Stimulated activated CD4-positive, alpha-beta T cell treated with anti-CD3 and anti-CD28 coated beads, Interleukin-2, amount 100 ng/mL, for 24 hours (primary cell): ENCODE results near the gene CPNE9.

ENCODE experiments used
- DNase-seq, 2 donors: peaks; one replicate each; pipeline ENCODE4 v3.0.0-alpha.2; 2020

Gene CPNE9, protein sequence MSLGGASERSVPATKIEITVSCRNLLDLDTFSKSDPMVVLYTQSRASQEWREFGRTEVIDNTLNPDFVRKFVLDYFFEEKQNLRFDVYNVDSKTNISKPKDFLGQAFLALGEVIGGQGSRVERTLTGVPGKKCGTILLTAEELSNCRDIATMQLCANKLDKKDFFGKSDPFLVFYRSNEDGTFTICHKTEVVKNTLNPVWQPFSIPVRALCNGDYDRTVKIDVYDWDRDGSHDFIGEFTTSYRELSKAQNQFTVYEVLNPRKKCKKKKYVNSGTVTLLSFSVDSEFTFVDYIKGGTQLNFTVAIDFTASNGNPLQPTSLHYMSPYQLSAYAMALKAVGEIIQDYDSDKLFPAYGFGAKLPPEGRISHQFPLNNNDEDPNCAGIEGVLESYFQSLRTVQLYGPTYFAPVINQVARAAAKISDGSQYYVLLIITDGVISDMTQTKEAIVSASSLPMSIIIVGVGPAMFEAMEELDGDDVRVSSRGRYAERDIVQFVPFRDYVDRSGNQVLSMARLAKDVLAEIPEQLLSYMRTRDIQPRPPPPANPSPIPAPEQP

DNA sequence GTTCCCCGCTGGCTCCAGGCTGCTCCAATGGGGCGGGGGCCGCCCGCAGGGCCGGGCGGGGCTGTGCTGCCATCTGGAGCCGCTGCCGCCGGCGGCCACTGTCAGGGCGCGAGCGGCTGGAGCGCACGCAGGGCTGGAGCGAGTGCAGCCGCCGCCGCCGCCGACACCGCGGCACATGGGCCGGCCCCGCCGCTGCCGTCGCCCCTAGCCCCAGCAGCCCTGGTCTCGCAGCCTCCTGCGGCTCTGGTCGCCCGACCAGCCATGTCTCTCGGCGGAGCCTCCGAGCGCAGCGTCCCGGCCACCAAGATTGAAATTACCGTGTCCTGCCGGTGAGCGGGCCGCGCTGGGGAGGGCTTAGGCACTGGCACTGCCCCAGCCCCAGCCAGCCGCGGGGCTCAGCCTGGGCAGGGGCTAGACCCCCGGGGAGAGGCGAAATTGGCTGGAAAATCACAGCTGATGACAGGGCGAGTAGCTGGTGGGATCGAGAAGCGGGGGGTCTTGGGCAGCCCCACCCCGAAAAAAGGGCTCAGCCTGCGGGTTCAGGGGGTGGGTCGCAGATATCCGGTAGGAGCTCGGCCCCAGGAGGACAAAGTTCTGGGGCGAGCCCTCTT is at the start of gene CPNE9:
TSS of gene CPNE9 (plus strand) at position 98 of the 611 bp plus-strand sequence. CDS start at position 262, 164 bp downstream.
- DNase-seq, result no peak

DNA sequence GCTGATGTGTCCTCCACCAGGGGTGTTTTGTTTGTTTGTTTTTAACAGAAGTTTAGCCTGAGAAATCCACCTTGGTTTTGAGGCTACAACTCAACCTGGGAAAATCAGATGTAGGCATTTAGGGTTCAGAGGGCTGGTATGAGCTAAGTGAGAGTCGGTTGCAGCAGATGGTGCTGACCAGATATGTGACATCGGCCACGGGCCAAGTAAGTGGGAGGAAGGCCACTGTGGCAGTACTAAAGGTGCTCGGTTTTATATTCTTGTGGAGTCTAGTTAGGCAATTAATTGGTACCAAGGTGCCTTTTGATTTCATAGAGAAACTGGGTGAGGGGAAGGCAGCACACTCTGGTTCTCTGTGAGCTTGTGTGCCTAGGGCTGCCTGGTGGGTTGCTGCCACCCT is 43.8 kb upstream of the CPNE9 start:
- no peak for DNase-seq

GRCh38 chr3:9660972-9661371 is 42.7 kb upstream of the CPNE9 start:
- no peak for DNase-seq

- DNase-seq, result no peak
These were observed 39.4 kb upstream of the CPNE9 start for GRCh38 chr3:9664119-9664751.

DNA sequence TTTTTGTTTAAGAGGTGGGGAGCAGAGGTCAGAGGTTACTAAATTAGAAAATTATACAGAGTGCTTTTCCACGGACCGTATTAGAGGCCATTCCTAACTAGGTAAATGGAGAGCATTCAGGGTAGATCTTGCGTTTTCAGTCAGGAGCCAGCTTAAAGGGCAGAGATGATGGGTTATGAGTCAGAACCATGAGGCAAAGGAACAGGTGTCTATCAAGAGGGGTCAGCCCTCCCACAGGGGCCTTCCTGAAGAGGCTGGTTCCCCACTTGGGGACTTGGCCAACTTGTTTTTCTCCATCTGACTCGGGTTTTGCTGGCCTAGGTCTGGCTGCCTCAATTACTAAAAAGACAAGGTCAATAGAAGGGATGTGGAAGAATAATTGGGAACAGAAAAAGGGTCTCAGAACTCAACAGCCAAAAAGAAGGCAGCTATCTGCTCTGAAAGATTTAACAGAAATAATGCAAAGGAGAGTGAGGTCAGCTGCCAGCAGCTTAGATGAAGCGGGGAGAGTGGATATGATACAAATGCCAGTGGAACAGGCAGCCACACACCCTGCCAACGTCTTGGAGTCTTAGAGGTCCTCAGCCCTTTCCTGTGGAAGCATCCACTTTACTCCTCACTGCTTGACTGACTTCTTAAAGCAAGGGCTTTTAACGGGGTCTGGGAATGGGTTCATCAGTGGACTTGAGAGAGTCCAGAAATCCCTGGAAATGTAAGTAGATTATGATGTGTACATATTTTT is 36.8 kb upstream of the CPNE9 start:
- no peak for DNase-seq

GRCh38 chr3:9669277-9669676 is 34.4 kb upstream of the CPNE9 start:
- no peak for DNase-seq

GRCh38 chr3:9669720-9670432 is 33.8 kb upstream of the CPNE9 start:
- DNase-seq, result no peak

DNA sequence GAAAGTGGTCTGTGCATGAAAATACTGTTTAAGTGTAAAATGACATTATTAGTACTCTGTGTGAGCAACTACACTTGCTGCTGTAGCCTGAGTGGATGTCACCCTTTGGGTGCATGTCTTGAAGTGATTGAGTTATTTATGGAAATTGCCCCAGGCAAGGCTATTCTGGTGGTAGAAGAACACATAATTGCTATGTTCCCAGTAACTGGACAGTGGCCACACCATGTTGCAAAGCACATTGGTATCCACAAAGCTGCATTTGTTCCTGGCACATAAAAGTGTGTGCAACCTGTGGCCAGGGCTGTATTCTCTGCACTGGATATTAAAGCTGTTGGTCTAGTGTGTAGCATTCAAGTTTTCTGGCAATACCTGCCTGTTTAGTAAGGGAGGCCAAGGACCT is 30.6 kb upstream of the CPNE9 start:
- no peak for DNase-seq

DNA sequence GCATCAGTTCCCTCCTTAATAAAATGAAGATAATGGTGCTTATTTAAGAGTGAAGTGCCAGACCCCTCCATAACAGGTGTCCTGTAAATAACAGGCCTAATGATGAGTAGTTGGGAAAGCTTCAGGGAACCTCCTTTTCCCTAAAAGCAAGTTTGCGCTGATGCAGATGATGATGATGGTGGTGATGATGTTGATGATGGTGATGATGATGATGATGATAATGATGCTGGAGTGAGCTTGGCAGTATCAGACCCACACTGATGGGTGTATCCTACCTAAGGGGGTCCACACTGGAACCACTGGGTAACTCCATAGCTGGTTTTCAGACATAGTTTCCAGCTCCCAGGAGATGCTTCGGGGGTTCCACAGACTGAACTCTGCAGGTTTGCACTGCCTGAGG is 29.9 kb upstream of the CPNE9 start:
- DNase-seq, result no peak

- no peak for DNase-seq
These were observed 27.8 kb upstream of the CPNE9 start for GRCh38 chr3:9675736-9676290.

DNA sequence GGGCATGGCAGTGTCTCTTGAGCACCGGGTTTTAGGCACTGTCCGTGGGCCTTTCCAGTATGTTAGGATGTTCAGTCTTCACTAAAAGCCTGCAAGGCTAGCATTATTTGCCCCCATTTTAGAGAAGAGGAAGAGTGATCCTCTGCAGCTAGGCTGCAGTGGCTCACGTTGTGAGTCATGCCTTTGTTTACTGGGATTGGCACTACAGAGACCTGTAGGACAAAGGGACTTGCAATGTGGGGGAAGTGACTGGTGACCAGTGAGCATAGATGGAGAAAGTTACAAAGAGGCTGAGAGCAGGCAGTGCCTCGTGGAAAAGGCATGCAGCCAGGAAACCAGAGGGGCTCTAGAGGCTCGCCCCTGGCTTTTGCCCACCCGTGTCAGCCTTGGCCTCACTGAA is 26.8 kb upstream of the CPNE9 start:
- no peak for DNase-seq

DNA sequence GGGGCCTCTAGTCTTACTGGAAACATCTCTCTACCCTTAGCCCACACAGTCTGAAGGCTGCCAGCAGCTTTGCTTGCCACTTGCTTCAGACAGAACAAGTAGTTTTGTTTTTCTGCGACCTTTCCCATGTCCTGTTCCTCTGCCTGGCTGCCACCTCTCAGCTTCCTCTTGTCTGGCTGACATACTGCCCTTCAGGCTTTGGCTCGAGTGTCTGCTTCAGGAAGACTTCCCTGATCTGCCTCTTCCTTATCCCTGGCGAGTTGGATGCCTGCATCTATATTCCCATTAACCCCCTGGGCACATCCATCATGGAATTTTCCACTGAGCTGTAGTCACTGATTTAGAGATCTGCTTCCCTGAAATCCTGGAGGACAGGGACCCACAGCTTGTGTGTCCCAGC is 25.1 kb upstream of the CPNE9 start:
- no peak for DNase-seq

DNA sequence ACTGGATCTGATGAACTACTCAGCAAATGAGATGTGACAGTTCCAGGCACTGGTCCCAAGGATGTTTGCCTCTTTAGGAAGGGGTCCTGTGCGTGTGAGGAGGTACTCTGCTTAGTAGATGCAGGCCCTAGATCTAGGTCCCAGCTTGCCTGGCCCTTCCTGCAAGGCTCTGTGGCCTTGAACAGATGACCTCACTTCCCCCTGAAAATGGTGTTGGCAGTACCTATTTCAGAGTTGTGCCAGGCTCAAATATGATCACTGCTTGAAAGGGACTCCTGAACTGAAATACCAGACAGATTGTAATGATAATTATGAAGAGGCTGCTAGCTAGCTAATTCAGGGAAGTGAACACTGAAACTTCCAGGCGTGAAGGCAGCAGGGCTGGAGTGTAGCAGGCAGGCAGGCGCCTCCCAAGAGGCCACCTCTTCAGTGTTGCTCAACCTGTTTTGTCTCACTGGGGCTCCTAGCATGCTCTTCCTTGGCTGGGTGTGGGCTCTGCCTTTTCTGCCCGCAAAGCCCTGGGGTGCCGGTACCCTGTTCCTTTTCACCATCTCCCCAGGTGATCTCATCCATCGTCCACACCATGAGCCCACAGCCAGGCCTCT is 24.1 kb upstream of the CPNE9 start:
- no peak for DNase-seq

- no peak for DNase-seq
These were observed 22.5 kb upstream of the CPNE9 start for GRCh38 chr3:9681011-9681722.

- DNase-seq, result no peak
These were observed 21.9 kb upstream of the CPNE9 start for GRCh38 chr3:9681723-9682081.

DNA sequence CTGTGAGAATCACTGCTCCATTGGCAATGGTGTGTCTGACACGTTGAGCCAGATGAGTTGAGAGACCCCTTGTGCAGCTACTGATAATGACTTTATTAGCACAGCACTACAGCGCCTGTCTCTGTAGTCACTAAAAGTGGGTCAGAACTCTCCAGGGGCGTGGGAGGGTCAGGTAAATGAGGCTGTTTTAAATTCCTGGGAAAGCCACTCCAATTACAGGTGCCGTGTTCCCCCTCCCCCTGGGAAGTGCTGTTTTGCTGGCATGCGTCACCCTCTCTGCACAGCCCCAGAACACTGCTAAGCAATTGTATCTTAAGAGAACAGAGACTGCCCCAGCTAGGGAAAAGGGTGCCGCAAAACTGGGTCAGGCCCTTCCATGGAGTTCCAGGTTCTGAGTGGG is 21.5 kb upstream of the CPNE9 start:
- DNase-seq, result no peak

DNA sequence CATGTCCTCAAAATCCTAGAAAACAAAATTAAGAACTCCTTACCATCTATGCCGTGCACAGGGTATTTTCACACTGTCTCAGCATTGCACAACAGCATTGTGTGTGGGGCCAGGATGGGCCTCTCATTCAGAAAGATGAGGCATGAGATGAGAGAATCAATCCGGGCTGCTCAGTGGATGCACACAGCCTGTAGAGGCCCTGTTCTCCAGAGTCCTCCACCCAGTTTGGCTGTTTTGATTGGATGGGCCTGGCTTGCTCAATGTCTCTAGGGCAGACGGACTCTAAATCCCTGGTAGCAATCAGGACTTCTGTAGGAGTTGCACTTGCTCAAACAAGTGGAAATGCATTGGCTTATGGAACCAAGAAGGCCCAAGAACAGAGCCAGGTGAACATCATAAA is 20.2 kb upstream of the CPNE9 start:
- DNase-seq, result no peak

GRCh38 chr3:9685216-9686049 is 18.2 kb upstream of the CPNE9 start:
- no peak for DNase-seq

GRCh38 chr3:9686050-9686550 is 17.5 kb upstream of the CPNE9 start:
- no peak for DNase-seq

- DNase-seq, result no peak
These were observed 16.9 kb upstream of the CPNE9 start for GRCh38 chr3:9686703-9687102.
